Upper lobe of left lung (tissue), 6 donors: ENCODE data around the gene GPA33. TPM values are rescaled to one million over a fixed set of nuclear protein-coding genes. Genes with fewer than 3 reads are reported as not detected.

ENCODE experiments used
- ATAC-seq, 2 donors: fragments of 200-7000 bp; cut with Tn5 transposase; one replicate each; pipeline ENCODE4 v1.9.1; 2022; ENCODE audit warnings: mild to moderate bottlenecking in 2 of 2, moderate library complexity in 2 of 2; ENCODE audit not compliant: low FRiP score in 2 of 2
- DNase-seq, 2 donors: peaks; one replicate each; pipeline ENCODE4 v3.0.0-alpha.2; 2019 to 2020
- H3K27ac ChIP-seq, 4 donors: fragments of 200-600 bp; sonication (generic); one replicate each; pipeline ENCODE4 v1.5.1; 2016 to 2019
- H3K27me3 ChIP-seq, 4 donors: fragments of 200-600 bp; sonication (generic); one replicate each; pipeline ENCODE4 v1.5.1; 2017 to 2019
- H3K36me3 ChIP-seq, 4 donors: fragments of 200-600 bp; sonication (generic); one replicate each; pipeline ENCODE4 v1.5.1; 2016 to 2019
- H3K4me1 ChIP-seq, 4 donors: fragments of 200-600 bp; sonication (generic); one replicate each; pipeline ENCODE4 v1.5.1; 2018 to 2019
- H3K4me3 ChIP-seq, 4 donors: fragments of 200-600 bp; sonication (generic); one replicate each; pipeline ENCODE4 v1.5.1; 2017 to 2019; ENCODE audit warnings: mild to moderate bottlenecking in 2 of 4, moderate library complexity in 1 of 4
- H3K9me3 ChIP-seq, 4 donors: fragments of 200-600 bp; sonication (generic); one replicate each; pipeline ENCODE4 v1.5.1; 2018 to 2019
- EP300 ChIP-seq, 4 donors: sonication (generic); formaldehyde crosslinking; IDR thresholded peaks; one replicate each; pipeline ENCODE4 v1.5.1; 2017; ENCODE audit warnings: antibody characterized with exemption in 4 of 4, control low read depth in 2 of 4
- POLR2A ChIP-seq, 4 donors: fragments of 450-650 bp; IDR thresholded peaks; one replicate each; pipeline ENCODE4 v1.5.1; 2016 to 2017; ENCODE audit warnings: antibody characterized with exemption in 4 of 4, mild to moderate bottlenecking in 2 of 4
- POLR2AphosphoS5 ChIP-seq, 2 donors: sonication (generic); formaldehyde crosslinking; IDR thresholded peaks; one replicate each; pipeline ENCODE4 v1.5.1; 2017; ENCODE audit warnings: antibody characterized with exemption in 2 of 2
- WGBS, 2 donors: methylation state at CpG; one replicate each; pipeline ENCODE4 v1.1.5; 2017 to 2018; 5-methylcytosine and 5-hydroxymethylcytosine counted together
- total RNA-seq, 6 donors: library from RNA; depleted of rRNA in 4 of 6; stranded (reverse); fragments of >200 nt in 4 of 6; gene quantifications; one replicate each; pipeline versions ENCODE4 v1.1.0 to v1.2.1, GENCODE V29; 2016 to 2021
- TF ChIP-seq, protein P1 (sequence below), 6 experiments: fragments of 450-650 bp in 4 of 6; fragments of 200-600 bp in 2 of 6; sonication (generic) in 2 of 6; IDR thresholded peaks; one replicate each; pipeline ENCODE4 v1.5.1; 2016 to 2019; ENCODE audit warnings: antibody characterized with exemption in 6 of 6
- donor health status: DM: no; HTN: no; CAD: no; lungs with moderate emphysema.
- donor health status: DM: no; HTN: yes; CAD: no; lungs with severe emphysema.

The GPA33 gene
- total RNA-seq, 6 donors from 2014 or later, result 0.89 to 18.4 (median 3.8) TPM

DNA sequence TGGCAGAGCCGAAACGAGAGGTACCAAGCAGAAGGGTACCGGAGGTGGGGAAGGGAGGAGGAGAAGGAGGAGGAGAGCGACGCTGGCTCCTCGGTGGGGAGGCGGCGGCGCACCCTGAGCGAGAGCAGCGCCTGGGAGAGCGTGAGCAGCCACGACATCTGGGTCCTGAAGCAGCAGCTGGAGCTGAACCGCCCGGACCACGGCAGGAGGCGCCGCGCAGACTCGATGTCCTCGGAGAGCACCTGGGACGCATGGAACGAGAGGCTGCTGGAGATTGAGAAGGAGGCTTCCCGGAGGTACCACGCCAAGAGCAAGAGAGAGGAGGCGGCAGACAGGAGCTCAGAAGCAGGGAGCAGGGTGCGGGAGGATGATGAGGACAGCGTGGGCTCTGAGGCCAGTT lies 36.1 kb upstream of the GPA33 start:
- WGBS, 2 donors, result 88 to 89% methylated on average over 28 of the region's 28 CpGs
- H3K4me1 ChIP-seq, result peaks cover 3 to 5% (median 3%) of the 10 kb centered on the region in 4 donors

DNA sequence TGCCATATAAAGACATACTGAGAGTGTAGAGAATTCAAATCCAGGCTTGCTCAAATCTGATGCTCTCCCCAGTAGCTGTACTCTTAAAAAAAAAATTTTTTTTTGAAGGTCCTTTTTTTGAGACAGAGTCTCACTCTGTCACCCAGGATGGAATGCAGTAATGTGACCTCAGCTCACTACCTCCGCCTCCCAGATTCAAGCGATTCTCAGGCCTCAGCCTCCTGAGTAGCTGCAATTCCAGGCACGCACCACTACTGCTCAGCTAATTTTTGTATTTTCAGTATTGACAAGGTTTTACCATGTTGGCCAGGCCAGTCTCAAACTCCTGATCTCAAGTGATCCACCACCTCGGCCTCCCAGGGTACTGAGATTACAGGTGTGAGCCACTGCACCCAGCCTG lies 32.4 kb upstream of the GPA33 start:
- Histone ChIP-seq H3K27me3 (no peaks in the 10 kb centered on the region), H3K9me3 (no peaks in the 10 kb centered on the region), H3K27ac (no peak overlapping the region), H3K36me3 (no peaks in the 10 kb centered on the region), H3K4me1 (peaks cover 7 to 9% (median 8%) of the 10 kb centered on the region in 4 donors), H3K4me3 (no peak overlapping the region)
- no peak for TF ChIP-seq POLR2A (IDR thresholded peaks at IDR 0.05)
- TF ChIP-seq POLR2AphosphoS5 (IDR thresholded peaks at IDR 0.05), result no peak
- TF ChIP-seq, protein P1, sequence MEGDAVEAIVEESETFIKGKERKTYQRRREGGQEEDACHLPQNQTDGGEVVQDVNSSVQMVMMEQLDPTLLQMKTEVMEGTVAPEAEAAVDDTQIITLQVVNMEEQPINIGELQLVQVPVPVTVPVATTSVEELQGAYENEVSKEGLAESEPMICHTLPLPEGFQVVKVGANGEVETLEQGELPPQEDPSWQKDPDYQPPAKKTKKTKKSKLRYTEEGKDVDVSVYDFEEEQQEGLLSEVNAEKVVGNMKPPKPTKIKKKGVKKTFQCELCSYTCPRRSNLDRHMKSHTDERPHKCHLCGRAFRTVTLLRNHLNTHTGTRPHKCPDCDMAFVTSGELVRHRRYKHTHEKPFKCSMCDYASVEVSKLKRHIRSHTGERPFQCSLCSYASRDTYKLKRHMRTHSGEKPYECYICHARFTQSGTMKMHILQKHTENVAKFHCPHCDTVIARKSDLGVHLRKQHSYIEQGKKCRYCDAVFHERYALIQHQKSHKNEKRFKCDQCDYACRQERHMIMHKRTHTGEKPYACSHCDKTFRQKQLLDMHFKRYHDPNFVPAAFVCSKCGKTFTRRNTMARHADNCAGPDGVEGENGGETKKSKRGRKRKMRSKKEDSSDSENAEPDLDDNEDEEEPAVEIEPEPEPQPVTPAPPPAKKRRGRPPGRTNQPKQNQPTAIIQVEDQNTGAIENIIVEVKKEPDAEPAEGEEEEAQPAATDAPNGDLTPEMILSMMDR (IDR thresholded peaks at IDR 0.05), result no peak
- no peak for TF ChIP-seq EP300 (IDR thresholded peaks at IDR 0.05)
- ATAC-seq, result no peak
- WGBS, 2 donors, result 92 to 97% methylated on average over 4 of the region's 4 CpGs
- no peak for DNase-seq

More for the DNA sequence above, 36.1 kb upstream of the GPA33 start:
- TF ChIP-seq POLR2A (IDR thresholded peaks at IDR 0.05), result no peak
- TF ChIP-seq, protein P1 (IDR thresholded peaks at IDR 0.05), result no peak
- TF ChIP-seq POLR2AphosphoS5 (IDR thresholded peaks at IDR 0.05), result no peak
- TF ChIP-seq EP300 (IDR thresholded peaks at IDR 0.05), result no peak
- no peaks in the 10 kb centered on the region for H3K27me3 ChIP-seq
- no peak overlapping the region for H3K4me3 ChIP-seq
- no peaks in the 10 kb centered on the region for H3K36me3 ChIP-seq
- DNase-seq (peak in 1 of 2 donors; percentile 72), ATAC-seq (no peak)
- H3K9me3 ChIP-seq, result no peaks in the 10 kb centered on the region
- H3K27ac ChIP-seq, result no peak overlapping the region

DNA sequence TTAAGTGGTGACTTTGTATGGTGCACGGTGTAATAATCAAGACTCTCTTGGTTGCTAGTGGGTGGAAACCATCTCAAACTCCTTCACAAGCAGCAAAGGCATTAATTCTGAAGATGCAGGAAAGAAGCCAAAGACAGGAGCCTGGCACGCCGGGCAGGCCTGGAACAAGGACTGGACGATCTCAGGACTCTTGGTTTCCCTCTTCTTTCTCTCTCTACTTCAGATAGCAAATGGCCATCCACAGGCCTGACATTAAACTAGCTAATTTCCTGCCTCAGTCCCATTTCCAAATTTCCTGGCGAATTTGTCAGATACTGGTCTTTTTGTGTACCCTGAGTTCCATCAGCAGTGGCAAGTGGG lies 31.9 kb upstream of the GPA33 start:
- H3K9me3 ChIP-seq, result no peaks in the 10 kb centered on the region
- no peaks in the 10 kb centered on the region for H3K36me3 ChIP-seq
- TF ChIP-seq, protein P1 (IDR thresholded peaks at IDR 0.05), result no peak
- TF ChIP-seq POLR2AphosphoS5 (IDR thresholded peaks at IDR 0.05), result no peak
- no peak for TF ChIP-seq EP300 (IDR thresholded peaks at IDR 0.05)
- TF ChIP-seq POLR2A (IDR thresholded peaks at IDR 0.05), result no peak
- no peak for DNase-seq
- H3K27ac ChIP-seq, result no peak overlapping the region
- no peaks in the 10 kb centered on the region for H3K27me3 ChIP-seq
- H3K4me1 ChIP-seq, result peaks cover 7 to 9% (median 8%) of the 10 kb centered on the region in 4 donors
- 82 to 87% methylated on average over 5 of the region's 5 CpGs for WGBS, 2 donors
- H3K4me3 ChIP-seq, result no peak overlapping the region
- no peak for ATAC-seq

DNA sequence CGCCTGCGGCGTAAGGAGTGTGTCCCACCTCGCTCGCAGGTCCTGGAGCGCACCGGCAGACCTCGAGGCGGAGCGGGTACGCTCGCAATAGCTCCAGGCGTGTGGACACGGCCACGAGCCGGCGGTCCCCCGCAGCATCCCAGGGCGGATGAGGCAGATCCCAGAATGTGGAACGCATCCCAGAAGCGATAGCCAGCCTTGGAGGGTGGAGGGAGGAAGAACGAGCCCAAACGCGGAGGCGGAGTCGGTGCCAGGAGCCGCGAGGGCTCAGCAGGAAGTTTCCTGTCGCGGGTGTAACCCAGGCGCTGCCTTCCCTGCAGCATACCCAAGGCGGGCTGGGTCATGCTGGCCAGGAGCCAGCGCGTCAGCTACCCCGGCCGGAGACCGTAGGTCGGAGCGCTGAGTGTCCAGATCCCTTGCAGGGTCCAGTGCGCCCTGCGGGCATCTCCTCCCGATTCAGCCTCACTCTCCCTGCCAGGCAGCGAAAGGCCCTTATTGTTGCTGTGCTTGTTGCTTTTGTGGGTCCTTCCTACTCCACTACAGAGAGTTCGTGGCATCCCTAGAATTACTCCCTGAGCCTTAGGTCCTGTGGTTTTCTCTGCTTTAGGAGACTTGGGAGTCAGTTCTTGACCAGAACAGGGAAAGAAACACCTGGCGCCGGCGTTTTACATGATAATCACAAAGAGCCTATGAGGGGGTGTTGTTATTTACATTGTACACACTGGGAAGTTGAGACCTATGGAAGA lies 31.4 kb upstream of the GPA33 start:
- no peak overlapping the region for H3K27ac ChIP-seq
- DNase-seq (peak; percentile 60 to 89), ATAC-seq (peak; percentile 55 to 77)
- peaks cover 7 to 9% (median 8%) of the 10 kb centered on the region in 4 donors for H3K4me1 ChIP-seq
- H3K9me3 ChIP-seq, result no peaks in the 10 kb centered on the region
- WGBS, 2 donors, result 11 to 14% methylated on average over 43 to 44 of the region's 47 CpGs
- TF ChIP-seq EP300 (IDR thresholded peaks at IDR 0.05) (no peak), POLR2AphosphoS5 (IDR thresholded peaks at IDR 0.05) (no peak)
- TF ChIP-seq, protein P1 (IDR thresholded peaks at IDR 0.05), result no peak
- H3K4me3 ChIP-seq, result peak overlapping the region in 3 of 4 donors; percentile 29 to 45 (median 40)
- H3K27me3 ChIP-seq, result no peaks in the 10 kb centered on the region
- H3K36me3 ChIP-seq, result no peaks in the 10 kb centered on the region

DNA sequence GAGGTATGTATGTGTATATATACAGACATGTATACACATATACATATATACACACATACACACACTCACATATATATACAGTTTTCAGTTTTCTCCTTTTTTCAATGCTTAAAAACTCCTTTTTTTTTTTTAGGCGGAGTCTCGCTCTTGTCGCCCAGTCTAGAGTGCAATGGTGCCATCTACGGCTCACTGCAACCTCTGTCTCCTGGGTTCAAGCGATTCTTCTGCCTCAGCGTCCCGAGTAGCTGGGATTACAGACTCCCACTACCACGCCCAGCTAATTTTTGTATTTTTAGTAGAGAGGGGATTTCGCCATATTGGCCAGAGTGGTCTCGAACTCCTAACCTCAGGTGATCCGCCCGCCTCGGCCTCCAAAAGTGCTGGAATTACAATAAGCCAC lies 30.7 kb upstream of the GPA33 start:
- no peak for ATAC-seq
- H3K4me1 ChIP-seq, result peaks cover 7 to 9% (median 8%) of the 10 kb centered on the region in 4 donors
- H3K27me3 ChIP-seq, result no peaks in the 10 kb centered on the region
- 49 to 57% methylated on average over 13 of the region's 13 CpGs for WGBS, 2 donors
- no peaks in the 10 kb centered on the region for H3K36me3 ChIP-seq
- TF ChIP-seq POLR2AphosphoS5 (IDR thresholded peaks at IDR 0.05) (no peak), POLR2A (IDR thresholded peaks at IDR 0.05) (no peak), EP300 (IDR thresholded peaks at IDR 0.05) (no peak)
- TF ChIP-seq, protein P1 (IDR thresholded peaks at IDR 0.05), result no peak
- peak overlapping the region in 3 of 4 donors; percentile 29 to 45 (median 40) for H3K4me3 ChIP-seq
- DNase-seq, result no peak
- no peaks in the 10 kb centered on the region for H3K9me3 ChIP-seq
- no peak overlapping the region for H3K27ac ChIP-seq
